SK-N-SH (cell line): ENCODE measurements around the gene RASGRF1. TPM values are rescaled to one million over a fixed set of nuclear protein-coding genes. Genes with fewer than 3 reads are reported as not detected.

Source experiments
- CTCF ChIA-PET: fragments of 300-600, 350-600 bp; formaldehyde crosslinking; extraction: SDS; loops from one replicate; lab custom pipeline; 2021; lab: Yijun Ruan, JAX
- POLR2A ChIA-PET: fragments of 350-600 bp; sonication (Branson Sonifier 250); formaldehyde crosslinking; extraction: SDS; loops from one replicate; lab custom pipeline; 2020; ENCODE audit warnings: antibody characterized with exemption, inconsistent platforms; lab: Yijun Ruan, JAX
- DNase-seq: peaks from one replicate; pipeline ENCODE4 v3.0.0; 2012
- H2AFZ ChIP-seq: fragments of 200-600 bp; sonication (generic); 2 replicates; pipeline ENCODE4 v1.8.1; 2016; ENCODE audit warnings: antibody characterized with exemption, mild to moderate bottlenecking, low read depth
- H3F3A ChIP-seq: fragments of 200-600 bp; sonication (generic); replicated peaks from 2 replicates; pipeline ENCODE3; 2016; ENCODE audit warnings: antibody characterized with exemption, mild to moderate bottlenecking; ENCODE audit not compliant: insufficient read depth
- H3K27ac ChIP-seq, 2 experiments: fragments of 200-500 bp in 1 of 2; fragments of 200-600 bp in 1 of 2; sonication (Bioruptor generic) in 1 of 2; sonication (generic), shearing (Covaris generic) in 1 of 2; 2 replicates each; pipeline versions ENCODE4 v1.5.1 to v1.6.1; 2014 to 2016; ENCODE audit warnings: low read depth in 2 of 2, inconsistent platforms in 1 of 2, low read length in 1 of 2, mild to moderate bottlenecking in 1 of 2, mixed read lengths in 1 of 2
- H3K27me3 ChIP-seq: fragments of 200-600 bp; sonication (generic), shearing (Covaris generic); 2 replicates; pipeline ENCODE4 v1.6.1; 2016; ENCODE audit warnings: mixed run types; ENCODE audit not compliant: insufficient read depth
- H3K36me3 ChIP-seq, 2 experiments: fragments of 200-500 bp in 1 of 2; fragments of 200-600 bp in 1 of 2; sonication (Bioruptor generic) in 1 of 2; sonication (generic) in 1 of 2; replicated peaks in 1 of 2; 2 replicates each; pipeline versions ENCODE3 to v1.5.1; 2014 to 2016; ENCODE audit warnings: low read length in 1 of 2, mild to moderate bottlenecking in 1 of 2; ENCODE audit not compliant: insufficient read depth in 2 of 2, control insufficient read depth in 1 of 2
- H3K4me1 ChIP-seq, 2 experiments: fragments of 200-500 bp in 1 of 2; fragments of 200-600 bp in 1 of 2; sonication (Bioruptor generic) in 1 of 2; sonication (generic), shearing (Covaris generic) in 1 of 2; 2 replicates each; pipeline versions ENCODE4 v1.5.1 to v1.6.1; 2014 to 2016; ENCODE audit warnings: low read depth in 1 of 2, low read length in 1 of 2, mixed run types in 1 of 2; ENCODE audit not compliant: insufficient read depth in 2 of 2, control insufficient read depth in 1 of 2
- H3K4me2 ChIP-seq: fragments of 200-600 bp; sonication (generic), shearing (Covaris generic); 2 replicates; pipeline ENCODE4 v1.6.1; 2017; ENCODE audit warnings: mixed run types
- H3K4me3 ChIP-seq, 2 experiments: fragments of 200-500 bp in 1 of 2; fragments of 200-600 bp in 1 of 2; sonication (Bioruptor generic) in 1 of 2; sonication (generic), shearing (Covaris generic) in 1 of 2; 2 replicates each; pipeline versions ENCODE4 v1.5.1 to v1.8.1; 2014 to 2016; ENCODE audit warnings: low read depth in 2 of 2, inconsistent platforms in 1 of 2, low read length in 1 of 2, mild to moderate bottlenecking in 1 of 2, mixed read lengths in 1 of 2, moderate library complexity in 1 of 2
- H3K79me2 ChIP-seq: fragments of 200-600 bp; sonication (generic); 2 replicates; pipeline ENCODE4 v1.8.1; 2017; ENCODE audit warnings: mild to moderate bottlenecking; ENCODE audit not compliant: insufficient read depth
- H3K9ac ChIP-seq: fragments of 200-600 bp; sonication (generic); 2 replicates; pipeline ENCODE4 v1.6.1; 2017; ENCODE audit warnings: mixed run types
- H3K9me2 ChIP-seq: fragments of 200-600 bp; sonication (generic); 2 replicates; pipeline ENCODE4 v1.6.1; 2017; ENCODE audit warnings: mixed run types
- H3K9me3 ChIP-seq: fragments of 200-600 bp; sonication (generic); 2 replicates; pipeline ENCODE4 v1.6.1; 2017; ENCODE audit warnings: mixed run types, mild to moderate bottlenecking, moderate library complexity
- H4K20me1 ChIP-seq: fragments of 200-600 bp; sonication (generic); 2 replicates; pipeline ENCODE4 v1.6.1; 2017; ENCODE audit warnings: mild to moderate bottlenecking, mixed run types; ENCODE audit not compliant: insufficient read depth
- EZH2phosphoT487 ChIP-seq: fragments of 200-600 bp; sonication (generic); IDR thresholded peaks from 2 replicates; pipeline ENCODE4 v1.6.1; 2017; ENCODE audit warnings: low read depth, mixed run types, mild to moderate bottlenecking, antibody characterized with exemption, moderate library complexity, borderline replicate concordance
- FOSL2 ChIP-seq: IDR thresholded peaks from 2 replicates; pipeline ENCODE4 v1.4.0; 2012; ENCODE audit warnings: low read depth, mild to moderate bottlenecking, moderate library complexity, borderline replicate concordance
- FOXM1 ChIP-seq: IDR thresholded peaks from 2 replicates; pipeline ENCODE4 v1.4.0; 2012; ENCODE audit warnings: low read depth, mild to moderate bottlenecking
- GABPA ChIP-seq: IDR thresholded peaks from 2 replicates; pipeline ENCODE4 v1.4.0; 2012; ENCODE audit warnings: low read depth, mild to moderate bottlenecking
- GATA2 ChIP-seq: sonication (generic); formaldehyde crosslinking; IDR thresholded peaks from 2 replicates; pipeline ENCODE4 v1.5.0; 2020; ENCODE audit warnings: mild to moderate bottlenecking, missing genetic modification reagents
- IRF3 ChIP-seq: fragments of 150-350 bp; IDR thresholded peaks from 2 replicates; pipeline ENCODE4 v1.6.1; 2016; ENCODE audit warnings: mild to moderate bottlenecking, low read depth, low read length
- MAX ChIP-seq: IDR thresholded peaks from 2 replicates; pipeline ENCODE4 v1.4.0; 2012; ENCODE audit warnings: low read depth
- MEF2A ChIP-seq: IDR thresholded peaks from 2 replicates; pipeline ENCODE4 v1.4.0; 2012; ENCODE audit warnings: low read depth, borderline replicate concordance
- NFIC ChIP-seq: IDR thresholded peaks from 2 replicates; pipeline ENCODE4 v1.4.0; 2012; ENCODE audit warnings: borderline replicate concordance
- NRF1 ChIP-seq: IDR thresholded peaks from 2 replicates; pipeline ENCODE4 v1.6.1; 2012; ENCODE audit warnings: low read depth, mild to moderate bottlenecking, low read length
- POLR2AphosphoS5 ChIP-seq: IDR thresholded peaks from 2 replicates; pipeline ENCODE4 v1.6.1; 2012; ENCODE audit warnings: low read depth, low read length
- RAD21 ChIP-seq: IDR thresholded peaks from 2 replicates; pipeline ENCODE4 v1.6.1; 2012; ENCODE audit warnings: mild to moderate bottlenecking, low read length
- RCOR1 ChIP-seq: fragments of 150-350 bp; IDR thresholded peaks from 2 replicates; pipeline ENCODE4 v1.6.1; 2017; ENCODE audit warnings: antibody characterized with exemption, low read length
- REST ChIP-seq: IDR thresholded peaks from 2 replicates; pipeline ENCODE4 v1.6.1; 2012; ENCODE audit warnings: mild to moderate bottlenecking, low read depth, low read length, moderate library complexity
- RFX5 ChIP-seq: IDR thresholded peaks from 2 replicates; pipeline ENCODE4 v1.6.1; 2012; ENCODE audit warnings: mild to moderate bottlenecking, improper control_type of control experiment, low read length
- RXRA ChIP-seq: IDR thresholded peaks from 2 replicates; pipeline ENCODE4 v1.4.0; 2012; ENCODE audit warnings: low read depth, mild to moderate bottlenecking, borderline replicate concordance
- SIN3A ChIP-seq: IDR thresholded peaks from 2 replicates; pipeline ENCODE4 v1.6.1; 2012; ENCODE audit warnings: low read depth, mild to moderate bottlenecking, low read length, moderate library complexity, borderline replicate concordance
- SMC3 ChIP-seq: IDR thresholded peaks from 2 replicates; pipeline ENCODE4 v1.6.1; 2012; ENCODE audit warnings: low read depth, low read length, improper control_type of control experiment
- TCF12 ChIP-seq: IDR thresholded peaks from 2 replicates; pipeline ENCODE4 v1.4.0; 2012
- YY1 ChIP-seq: IDR thresholded peaks from 2 replicates; pipeline ENCODE4 v1.4.0; 2012; ENCODE audit warnings: low read depth, mild to moderate bottlenecking
- ZBTB33 ChIP-seq: IDR thresholded peaks from 2 replicates; pipeline ENCODE4 v1.4.0; 2012; ENCODE audit warnings: low read depth, borderline replicate concordance
- WGBS: methylation state at CpG from one replicate; pipeline ENCODE4 v1.1.6; 2017; ENCODE audit warnings: low lambda C conversion rate; 5-methylcytosine and 5-hydroxymethylcytosine counted together
- polyA plus RNA-seq, 3 experiments: library from polyadenylated mRNA; depleted of rRNA; stranded (reverse); fragments of >200 nt; gene quantifications; 2 replicates each; pipeline ENCODE4 v1.2.3, GENCODE V29; 2012

The RASGRF1 gene
- polyA plus RNA-seq, 1 of the 3 experiments (the other 2 are of a cell fraction), result 0.10 TPM

- Histone ChIP-seq H3K4me3 (no peak overlapping the region), H3K9me3 (no peaks in the 10 kb centered on the region), H3F3A (no peaks in the 10 kb centered on the region), H2AFZ (no peak overlapping the region), H4K20me1 (no peaks in the 10 kb centered on the region), H3K4me2 (no peak overlapping the region), H3K27ac (no peak overlapping the region), H3K27me3 (peaks cover 5% of the 10 kb centered on the region; the same call in 1 of the 2 replicates), H3K9me2 (no peaks in the 10 kb centered on the region), H3K36me3 (no peaks in the 10 kb centered on the region), H3K79me2 (no peaks in the 10 kb centered on the region), H3K9ac (no peak overlapping the region), H3K4me1 (peaks cover 0 to 3% of the 10 kb centered on the region in 2 experiments; a peak in 1 of 4 replicates)
- ChIA-PET CTCF (interaction anchor here (1.0 to 17.2 kb wide), 5 partner anchors 11 to 175 kb away, joined by 3 to 629 read pairs (median 7); no protein-coding TSS in a partner anchor), POLR2A (no interaction called here)
- TF ChIP-seq NFIC (no peak), POLR2AphosphoS5 (no peak), GABPA (no peak), RXRA (no peak)
- no peak for DNase-seq
- 62% methylated on average over 4 of the region's 4 CpGs for WGBS
These were observed 60.1 kb downstream of the RASGRF1 start for GRCh38 chr15:79030470-79030869.

- Histone ChIP-seq H2AFZ (no peak overlapping the region), H3K36me3 (no peaks in the 10 kb centered on the region), H3F3A (no peaks in the 10 kb centered on the region), H3K9me3 (no peaks in the 10 kb centered on the region), H3K4me3 (no peak overlapping the region; a peak in 1 of 4 replicates), H3K79me2 (no peaks in the 10 kb centered on the region), H3K4me2 (no peak overlapping the region), H3K27ac (no peak overlapping the region), H3K9me2 (no peaks in the 10 kb centered on the region), H3K4me1 (no peaks in the 10 kb centered on the region; a peak in 1 of 4 replicates), H4K20me1 (no peaks in the 10 kb centered on the region), H3K9ac (no peak overlapping the region), H3K27me3 (no peaks in the 10 kb centered on the region; the same call in 1 of the 2 replicates)
- POLR2A ChIA-PET, result no interaction called here
- CTCF ChIA-PET, result interaction anchor here (0.6 to 17.2 kb wide), 57 partner anchors 8 to 521 kb away, joined by 3 to 629 read pairs (median 6); partner anchors contain the start of gene HYKK
- WGBS, result 14% methylated on average over 7 of the region's 7 CpGs
- peak; percentile 79 for DNase-seq
- TF ChIP-seq FOXM1 (no peak), FOSL2 (no peak), RXRA (no peak), SMC3 (peak; percentile 77), YY1 (peak; percentile 51; the same call in 1 of the 2 replicates), NRF1 (no peak), REST (no peak), GATA2 (CRISPR knock-in tag) (no peak), TCF12 (no peak), ZBTB33 (no peak), MEF2A (no peak), RCOR1 (no peak), SIN3A (no peak), RFX5 (no peak), RAD21 (peak; percentile 94), MAX (no peak), GABPA (no peak), IRF3 (no peak), EZH2phosphoT487 (no peak), NFIC (no peak)
These were observed 62.1 kb downstream of the RASGRF1 start for GRCh38 chr15:79028411-79028964.
